Fibroblast of skin of left quadriceps (primary cell): ENCODE data around the gene CFAP46.
"Not testable (repeated sequence)": the region's sequence is repeated elsewhere in the genome, so short reads cannot be mapped to it uniquely, and the experiment has no call there.

Experiments
- DNase-seq, 2 experiments: peaks; one replicate each; pipeline ENCODE4 v3.0.0-alpha.2; 2013; ENCODE audit warnings: low read depth in 2 of 2

CFAP46 gene

DNA sequence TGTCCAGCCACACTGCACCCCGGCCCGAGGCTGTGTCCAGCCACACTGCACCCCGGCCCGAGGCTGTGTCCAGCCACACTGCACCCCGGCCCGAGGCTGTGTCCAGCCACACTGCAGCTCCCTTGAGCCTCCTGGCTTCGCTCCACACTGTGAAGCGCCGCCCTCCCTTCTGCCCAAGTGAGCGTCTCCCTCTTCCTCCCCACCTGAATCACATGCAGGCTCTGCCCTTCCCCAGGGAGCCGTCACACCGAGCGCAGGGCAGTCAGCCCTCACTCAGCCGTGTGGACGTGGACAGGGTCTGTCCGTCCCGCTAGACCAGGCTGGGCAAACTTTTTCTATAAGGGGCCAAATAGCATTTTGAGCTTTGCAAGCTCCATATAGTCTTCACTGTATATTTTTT, 27.6 kb downstream of the CFAP46 start:
- no peak for DNase-seq

DNA sequence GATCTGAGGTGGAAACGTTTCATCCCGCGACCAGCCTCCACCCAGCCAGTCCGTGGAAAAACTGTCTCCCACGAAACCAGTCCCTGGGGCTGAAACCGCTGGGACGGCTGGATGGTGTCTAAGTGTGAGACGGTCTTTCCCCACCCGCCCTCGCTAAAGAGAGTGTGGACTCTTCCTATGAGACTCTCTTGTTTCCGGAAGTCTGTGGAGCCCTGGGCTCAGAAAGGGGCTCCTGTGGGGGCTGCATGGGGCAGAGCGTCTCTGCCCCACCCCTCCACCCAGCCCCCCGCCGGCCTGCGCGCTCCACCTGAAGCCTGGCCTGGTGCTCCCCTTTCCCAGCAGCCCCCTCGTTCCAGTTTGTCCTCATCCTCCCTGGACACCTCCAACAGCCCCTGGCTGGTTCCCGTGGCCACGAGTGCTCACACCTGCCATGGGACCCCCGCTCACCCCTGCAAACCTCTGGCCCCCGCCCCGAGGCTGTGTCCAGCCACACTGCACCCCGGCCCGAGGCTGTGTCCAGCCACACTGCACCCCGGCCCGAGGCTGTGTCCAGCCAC, 28.7 kb downstream of the CFAP46 start:
- DNase-seq, result no peak

DNA sequence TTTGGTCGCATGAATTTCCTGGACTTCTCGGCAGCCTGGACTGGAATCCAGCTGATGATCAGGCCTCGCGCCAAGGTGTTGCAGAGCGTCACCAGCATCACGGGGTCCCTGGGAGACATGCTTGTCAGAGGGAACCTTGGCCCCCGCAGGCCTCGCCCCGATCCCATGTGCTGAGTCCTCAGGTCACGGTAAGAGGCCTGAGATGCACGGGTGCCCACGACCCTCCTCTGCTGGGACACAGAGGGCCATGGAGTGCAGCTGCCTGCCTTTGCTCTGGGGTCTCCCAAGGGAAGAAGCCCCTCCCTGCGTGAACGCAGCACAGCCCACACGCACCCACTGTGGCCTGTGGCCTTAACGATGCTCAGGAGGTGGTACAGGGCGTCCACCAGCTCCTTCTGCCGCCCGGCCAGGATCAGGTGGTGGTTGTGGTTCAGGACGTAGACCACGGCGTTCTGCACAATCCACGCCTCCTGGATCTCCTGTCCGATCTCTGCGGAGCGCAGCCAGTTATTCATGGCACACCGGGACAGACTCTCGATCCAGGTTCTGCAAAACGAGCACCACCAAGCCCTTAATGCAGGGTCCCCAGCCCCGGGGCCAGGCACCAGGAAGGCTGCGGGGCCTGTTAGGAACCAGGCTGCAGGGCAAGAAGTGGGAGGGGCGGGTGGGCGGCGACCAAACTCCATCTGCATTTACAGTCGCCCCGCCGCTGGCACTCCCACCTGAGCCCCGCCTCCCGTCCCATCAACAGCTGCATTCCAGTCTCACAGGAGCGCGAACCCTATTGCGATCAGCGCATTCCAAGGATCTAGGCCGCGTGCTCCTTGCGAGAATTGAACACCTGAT, 29.4 kb downstream of the CFAP46 start:
- DNase-seq, result no peak

DNA sequence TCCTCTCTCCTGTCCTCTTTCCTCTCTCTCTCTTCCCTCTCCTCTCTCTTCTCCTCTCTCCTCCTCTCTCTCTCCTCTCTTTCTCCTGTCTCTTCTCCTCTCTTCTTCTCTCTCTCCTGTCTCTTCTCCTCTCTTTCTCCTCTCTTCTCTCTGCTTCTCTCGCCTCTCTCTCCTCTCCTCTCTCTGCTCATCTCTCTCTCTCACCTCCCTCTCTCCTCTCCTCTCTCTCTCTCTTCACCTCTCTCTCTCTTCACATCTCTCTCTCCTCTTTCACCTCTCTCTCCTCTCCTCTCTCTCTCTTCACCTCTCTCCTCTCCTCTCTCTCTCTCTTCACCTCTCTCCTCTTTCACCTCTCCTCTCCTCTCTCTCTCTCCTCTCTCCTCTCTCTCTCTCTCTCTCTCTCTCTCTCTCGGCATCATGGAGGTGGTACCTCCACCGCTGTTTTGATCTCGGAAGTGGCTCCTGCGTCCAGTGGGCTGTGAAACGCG, 30.1 kb downstream of the CFAP46 start:
- DNase-seq, result no peak

DNA sequence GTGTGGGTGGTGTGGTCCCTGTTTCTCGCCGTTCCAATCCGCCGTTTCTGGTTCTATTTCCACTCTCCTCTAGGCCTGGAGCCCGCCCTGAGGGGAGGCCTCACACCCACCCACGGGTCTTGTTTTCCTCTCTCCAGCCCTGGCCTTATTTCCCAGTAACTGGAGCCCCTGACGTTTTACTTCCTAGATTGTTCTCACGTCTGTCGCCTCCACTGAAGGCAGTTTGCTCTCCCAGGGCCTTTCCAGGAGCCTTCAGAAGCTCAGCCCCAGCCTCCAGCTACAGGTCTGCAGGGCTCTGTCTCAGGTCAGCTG, 30.6 kb downstream of the CFAP46 start:
- no peak for DNase-seq

DNA sequence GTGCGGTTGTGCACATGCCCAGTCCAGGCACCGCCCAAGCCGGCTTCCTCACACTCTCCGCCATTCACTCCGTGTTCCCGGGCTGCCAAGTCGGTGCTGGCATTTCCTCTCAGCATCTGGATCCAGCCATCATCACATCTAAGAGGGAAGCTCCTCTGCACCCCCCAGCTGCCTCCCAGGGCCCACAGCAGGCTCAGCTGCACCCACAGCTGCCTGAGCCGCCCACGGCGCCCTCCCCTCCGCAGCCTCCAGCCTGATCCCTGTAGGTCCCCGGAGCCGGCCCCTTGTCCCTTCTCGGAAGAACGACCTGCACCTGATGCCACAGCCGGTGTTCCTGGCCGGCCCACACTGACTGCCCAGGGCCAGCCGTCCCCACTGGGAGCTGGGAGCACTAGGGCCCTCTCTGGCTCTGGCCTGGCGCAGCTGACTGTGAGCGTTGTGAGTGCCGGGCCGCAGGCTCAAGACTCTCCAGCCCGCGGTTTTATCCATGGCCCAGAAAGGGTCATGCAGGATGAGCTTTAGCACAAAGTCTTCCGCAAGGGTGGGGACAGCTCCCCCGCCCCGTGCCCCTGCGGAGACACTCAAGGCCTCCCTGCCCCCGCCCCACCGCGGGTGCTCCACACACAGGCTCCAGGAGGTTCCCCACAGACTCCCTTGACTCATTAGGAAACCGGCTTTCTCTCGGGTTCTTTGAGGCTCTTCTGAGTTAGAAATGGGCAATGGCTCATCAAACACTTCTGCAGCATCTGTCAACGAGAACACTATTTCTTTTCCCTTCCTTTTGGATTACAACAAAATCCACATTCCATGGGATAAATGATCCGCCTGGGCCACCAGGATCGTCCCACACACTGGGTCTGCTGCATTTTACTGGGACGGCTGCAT, 31.2 kb downstream of the CFAP46 start:
- DNase-seq, result no peak

DNA sequence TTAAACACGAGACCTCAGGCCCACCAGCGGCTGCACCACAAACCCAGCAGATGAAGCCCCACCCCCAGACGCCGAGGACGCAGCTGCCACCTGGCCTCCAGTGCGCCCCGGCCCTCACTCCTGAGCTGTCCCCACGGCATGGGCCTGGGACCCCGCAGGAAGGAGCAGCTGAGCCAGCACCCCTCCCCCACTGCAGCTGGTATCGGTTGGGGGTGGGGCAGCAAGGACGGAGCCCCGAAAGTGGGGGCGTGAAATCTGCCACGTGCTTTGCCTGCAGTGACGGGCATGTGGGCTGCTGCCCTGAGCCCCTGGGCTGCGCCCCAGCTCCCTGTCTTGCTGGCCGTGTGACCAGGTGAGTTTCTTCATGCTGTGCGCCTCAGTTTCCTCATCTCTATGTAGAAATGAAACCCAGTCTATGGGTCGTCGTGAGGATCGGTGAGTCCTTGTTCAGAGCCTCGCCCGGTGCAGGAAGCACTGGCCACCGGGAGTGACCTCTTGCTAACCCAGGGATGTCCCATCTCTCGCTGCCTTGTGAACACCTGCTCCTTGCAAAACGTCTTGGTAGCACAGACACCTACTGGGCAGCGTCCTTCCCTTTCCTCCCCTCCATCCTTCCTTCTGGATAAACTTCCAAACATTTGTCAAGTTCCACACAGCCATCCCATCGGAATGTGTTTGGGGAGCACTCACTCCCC, 32.0 kb downstream of the CFAP46 start:
- DNase-seq, result no peak

DNA sequence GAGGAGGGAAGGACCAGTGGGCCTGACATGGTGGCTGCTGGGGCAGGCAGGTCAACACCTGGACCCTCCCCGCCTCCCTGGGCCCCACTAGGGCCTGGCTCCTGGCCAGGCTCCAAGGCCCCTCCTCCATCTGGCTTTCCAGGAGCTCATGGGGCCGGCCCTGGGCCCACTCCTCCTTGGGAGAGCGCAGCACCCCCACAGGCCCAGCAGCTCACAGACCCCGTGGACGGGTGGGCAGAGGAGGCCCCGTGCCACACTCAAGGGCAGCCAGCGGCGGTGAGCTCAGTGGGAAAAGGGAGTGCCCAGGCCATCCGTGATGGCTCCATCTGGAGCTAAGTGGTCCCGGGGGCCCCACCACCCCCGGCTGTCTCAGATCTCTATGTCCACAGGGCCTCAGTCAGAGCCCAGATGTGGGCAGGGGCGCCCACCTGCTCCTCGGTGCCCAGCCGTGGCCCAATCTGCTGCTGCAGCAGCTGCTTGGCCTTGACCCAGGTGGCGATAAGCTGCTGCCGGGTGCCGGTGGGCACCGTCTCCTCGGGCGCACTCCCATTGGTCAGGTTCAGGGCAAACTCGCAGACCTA, 32.8 kb downstream of the CFAP46 start:
- no peak for DNase-seq

DNA sequence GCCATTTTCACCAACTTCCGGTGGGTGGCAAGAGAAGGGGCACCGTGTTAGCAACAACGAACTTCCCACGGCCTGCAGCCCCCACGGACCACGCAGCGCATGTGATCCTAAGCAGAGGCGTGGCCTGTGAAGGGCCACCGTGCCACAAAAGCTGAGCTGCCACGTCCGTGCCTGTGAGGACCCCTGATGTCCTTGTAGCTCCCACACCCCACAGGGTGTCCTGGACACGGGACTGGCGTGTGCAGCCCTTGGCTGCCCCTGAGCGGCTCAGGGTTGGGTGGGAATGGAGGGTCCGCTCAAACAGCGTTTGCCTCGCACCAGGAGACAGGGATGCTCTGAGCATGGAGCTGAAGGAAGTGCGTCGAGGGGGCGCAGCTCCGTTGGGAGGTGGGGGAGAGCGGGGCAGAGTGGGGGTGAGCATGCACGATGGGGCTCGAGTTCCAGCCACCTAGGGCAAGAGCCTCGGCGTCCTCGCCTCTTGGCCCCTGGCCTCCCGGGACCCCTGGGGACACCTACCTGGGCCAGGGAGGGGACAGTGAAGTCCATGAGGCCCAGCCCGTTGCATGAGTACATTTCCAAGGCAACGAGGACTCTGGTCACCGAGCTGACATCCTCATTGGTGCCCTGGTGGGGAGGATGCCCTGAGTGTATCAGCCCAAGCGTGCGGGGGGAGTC, 33.6 kb downstream of the CFAP46 start:
- DNase-seq, result no peak

DNA sequence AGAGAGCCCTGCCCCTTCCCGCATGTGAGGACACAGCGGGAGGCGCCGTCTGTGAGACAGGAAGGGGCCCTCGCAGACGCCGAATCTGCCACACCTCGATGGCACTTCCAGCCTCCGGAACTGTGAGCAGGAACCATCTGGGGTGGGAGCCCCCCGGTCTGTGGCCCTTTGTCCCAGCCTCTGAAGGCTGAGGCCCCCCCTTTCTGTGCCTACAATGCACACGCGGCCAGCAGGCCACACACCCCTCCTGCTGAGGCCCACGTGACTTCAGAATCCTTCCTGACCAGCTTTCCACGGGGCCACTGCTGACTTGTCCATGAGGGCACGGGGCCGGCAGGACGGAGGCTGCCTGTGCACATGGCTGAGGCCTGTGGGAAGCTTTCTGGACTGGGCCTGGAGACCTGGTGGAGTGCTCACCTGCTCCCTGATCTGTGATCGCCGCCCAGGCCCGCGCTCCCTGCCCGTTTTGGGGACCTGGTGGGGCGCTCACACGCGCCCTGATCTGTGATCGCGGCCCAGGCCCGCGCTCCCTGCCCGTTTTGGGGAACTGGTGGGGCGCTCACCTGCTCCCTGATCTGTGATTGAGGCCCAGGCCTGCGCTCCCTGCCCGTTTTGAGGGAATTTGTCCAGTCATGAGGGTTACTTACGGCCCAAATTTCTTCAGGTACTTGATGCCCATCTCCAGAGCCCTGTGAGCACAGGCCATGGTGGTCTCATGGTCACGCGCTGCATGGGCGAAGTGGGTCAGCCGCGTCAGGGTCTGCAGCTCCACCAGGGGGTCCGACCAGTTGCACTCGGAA, 34.3 kb downstream of the CFAP46 start:
- DNase-seq, result no peak

DNA sequence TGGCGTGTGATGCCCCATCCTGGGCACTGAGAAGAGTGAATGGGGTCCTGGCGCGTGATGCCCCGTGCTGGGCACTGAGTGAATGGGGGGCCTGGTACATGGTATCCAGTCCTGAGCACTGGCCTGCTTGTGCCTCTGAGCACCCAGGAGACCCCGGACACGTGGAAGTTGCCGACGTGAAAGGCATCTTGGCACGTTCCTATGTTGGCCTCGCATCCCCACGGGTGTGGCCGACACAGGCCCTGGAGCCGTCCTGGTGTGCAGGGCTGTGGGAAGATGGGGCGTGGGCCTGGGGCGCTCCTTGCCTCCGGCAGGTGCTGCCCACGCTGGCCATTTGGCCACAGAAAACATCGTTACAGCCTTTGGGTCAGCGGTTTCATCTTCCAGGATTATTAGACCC, 35.5 kb downstream of the CFAP46 start:
- no peak for DNase-seq

DNA sequence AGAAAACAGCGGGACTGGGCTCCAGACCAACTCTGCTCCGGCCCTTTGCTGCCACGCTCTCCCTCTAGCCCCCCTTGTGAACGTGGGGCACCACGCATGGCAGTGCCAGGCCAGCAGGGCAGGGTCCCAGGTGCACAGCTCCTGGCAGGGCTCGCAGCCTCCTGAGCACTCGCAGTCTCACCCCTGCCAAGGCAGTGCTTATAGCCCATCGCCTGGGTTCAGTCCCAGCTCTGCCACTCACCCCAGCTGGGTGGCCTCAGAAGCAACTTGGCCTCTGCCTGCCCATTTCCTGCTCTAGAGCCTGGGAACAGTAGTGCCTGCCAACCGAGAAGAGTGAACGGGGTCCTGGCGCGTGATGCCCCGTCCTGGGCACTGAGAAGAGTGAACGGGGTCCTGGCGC, 36.3 kb downstream of the CFAP46 start:
- DNase-seq, result no peak

DNA sequence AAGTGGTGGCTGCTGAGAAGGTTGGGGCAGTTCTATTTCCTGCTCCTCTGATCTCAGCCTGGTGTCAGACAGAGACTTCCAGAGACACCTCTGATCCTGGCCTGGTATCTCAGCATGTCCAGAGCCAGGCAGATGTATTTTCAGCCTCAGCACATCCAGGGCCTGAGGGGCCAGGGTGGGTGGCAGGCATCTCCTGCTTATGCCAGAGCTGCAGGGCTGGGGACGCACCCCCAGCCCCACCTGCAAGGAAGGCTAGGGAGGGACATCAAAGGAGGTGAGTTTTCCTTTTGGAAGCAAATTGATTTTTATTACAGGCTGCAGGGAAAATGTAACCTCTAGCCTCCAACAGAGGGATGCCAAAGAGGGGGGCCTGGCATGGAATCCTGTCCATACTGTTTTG, 36.7 kb downstream of the CFAP46 start:
- no peak for DNase-seq

DNA sequence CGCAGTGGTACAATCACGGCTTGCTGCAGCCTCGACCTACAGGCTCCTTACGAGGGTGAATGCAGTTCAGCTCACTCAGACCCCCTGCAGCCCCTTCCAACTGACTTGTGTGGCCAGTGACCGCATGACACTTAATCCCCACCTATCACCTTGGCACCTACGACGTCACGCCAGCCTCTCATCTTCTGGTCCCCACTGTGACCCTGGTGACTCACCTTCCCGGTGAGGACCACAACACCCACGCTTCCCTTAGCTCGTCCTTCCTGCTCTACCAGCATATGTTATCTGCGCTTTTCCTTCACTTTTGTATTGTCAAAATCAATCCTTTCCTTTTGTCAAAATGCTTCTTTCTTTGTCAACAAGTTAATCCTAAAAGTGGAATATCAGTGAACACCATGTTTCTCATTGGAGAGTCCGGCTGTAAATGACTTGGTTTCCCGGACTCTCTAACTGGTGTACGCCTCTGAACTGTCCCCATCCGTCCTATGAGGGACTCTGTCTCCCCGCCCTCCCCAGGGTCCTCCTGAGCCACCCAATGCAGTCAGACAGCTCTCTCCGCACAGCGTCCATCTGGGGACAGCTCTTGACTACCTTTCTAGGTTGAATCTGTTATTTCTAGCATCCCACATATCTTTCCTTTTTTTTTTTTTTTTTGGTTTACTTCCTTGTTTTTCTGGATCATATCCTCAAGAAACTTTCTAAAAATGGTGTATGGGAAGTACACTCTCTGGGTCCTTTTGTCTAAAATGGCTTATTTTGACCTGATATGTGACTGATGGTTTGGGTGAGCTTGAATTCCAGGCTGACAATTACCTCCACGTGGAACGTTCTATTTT, 37.3 kb downstream of the CFAP46 start:
- no peak for DNase-seq

DNA sequence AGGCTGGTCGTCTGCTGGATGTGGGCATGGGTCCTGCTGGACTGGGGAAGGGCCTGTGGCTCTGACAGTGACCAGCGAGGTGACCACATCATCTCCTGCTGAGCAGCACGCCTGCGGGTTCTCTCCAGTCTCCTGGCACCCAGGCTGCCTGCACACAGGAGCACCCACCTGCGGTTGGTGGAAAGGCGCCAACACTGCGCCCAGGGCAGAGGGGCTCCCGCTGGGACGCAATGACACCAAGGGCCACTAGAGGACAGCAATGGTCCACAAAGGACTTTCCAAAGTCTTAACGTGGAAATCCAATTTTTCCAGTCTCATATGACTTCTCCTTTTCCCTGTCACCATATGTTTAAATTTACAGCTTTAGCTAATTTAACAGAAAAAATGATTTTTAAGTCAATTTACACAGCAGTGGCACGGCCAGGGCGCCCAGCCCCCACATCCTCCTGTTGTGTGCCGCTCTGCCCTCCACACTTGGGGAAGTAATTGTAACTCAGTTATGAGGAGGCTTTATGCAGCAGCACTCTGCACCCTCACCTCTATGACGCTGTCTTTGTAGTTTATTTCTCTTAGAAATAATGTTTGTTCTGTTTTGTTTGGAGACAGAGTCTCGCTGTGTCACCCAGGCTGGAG, 38.1 kb downstream of the CFAP46 start:
- no peak for DNase-seq

DNA sequence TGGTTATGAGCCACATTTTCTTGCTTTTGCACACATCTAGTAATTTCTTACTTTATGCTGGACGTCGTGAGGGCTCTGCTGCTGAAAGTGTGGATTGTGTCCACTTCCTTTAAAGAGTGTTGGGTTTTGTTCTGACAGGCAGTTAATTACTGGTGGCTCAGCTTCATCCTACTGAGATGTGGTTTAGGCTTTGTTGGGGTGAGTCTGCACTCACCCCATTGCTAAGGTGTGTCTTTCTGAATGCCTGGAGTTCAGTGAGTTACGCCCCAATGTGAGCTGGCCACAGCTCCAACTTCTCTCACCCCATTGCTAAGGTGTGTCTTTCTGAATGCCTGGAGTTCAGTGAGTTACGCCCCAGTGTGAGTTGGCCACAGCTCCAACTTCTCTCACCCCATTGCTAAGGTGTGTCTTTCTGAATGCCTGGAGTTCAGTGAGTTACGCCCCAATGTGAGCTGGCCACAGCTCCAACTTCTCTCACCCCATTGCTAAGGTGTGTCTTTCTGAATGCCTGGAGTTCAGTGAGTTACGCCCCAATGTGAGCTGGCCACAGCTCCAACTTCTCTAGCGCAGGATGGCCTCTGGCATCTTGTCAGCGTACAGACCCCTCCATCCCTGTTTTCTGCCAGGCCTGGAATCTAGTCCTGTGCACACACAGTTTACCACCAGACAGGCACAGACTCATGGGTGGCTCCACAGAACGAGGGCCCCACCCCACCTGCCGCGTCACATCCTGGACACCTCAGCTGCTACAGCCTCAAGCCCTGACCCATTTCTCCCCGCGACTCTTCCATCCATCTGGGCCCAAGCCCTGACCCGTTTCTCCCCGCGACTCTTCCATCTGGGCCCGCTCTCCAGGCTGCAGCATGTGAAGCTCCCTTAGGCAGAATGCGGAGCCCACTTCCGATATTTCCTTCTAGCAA, 39.5 kb downstream of the CFAP46 start:
- DNase-seq, result not testable (repeated sequence)

DNA sequence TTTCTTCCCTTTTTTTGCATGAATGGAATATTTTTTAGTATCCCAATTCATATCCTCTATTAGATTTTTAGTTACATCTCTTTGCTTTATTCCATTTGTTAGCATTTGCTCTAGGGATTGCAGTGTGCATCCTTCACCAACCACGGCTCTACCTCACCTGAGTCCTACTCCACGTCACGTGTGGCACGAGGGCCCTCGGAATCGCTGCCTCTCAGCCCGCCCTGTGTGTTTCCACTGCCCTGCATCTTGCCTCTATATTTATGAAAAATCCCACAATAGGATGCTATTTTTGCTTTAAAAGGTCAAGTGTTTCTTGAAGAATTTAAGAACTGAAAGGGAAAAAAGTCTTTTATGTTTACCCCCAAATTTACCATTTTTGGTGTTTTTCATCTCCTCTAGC, 41.0 kb downstream of the CFAP46 start:
- no peak for DNase-seq
